Raji (cell line): ENCODE results near the gene SCARB1.

Experiments
- POLR2A ChIP-seq: IDR thresholded peaks from 2 replicates; pipeline ENCODE4 v1.6.1; 2011; ENCODE audit warnings: low read depth, low read length, control low read depth; ENCODE audit not compliant: insufficient read depth

SCARB1 gene

GRCh38 chr12:124740691-124741137 is 123.0 kb downstream of the SCARB1 start:
- TF ChIP-seq POLR2A = no peak

- TF ChIP-seq POLR2A = no peak
Measured at GRCh38 chr12:124739953-124740561, 123.6 kb downstream of the SCARB1 start.

DNA sequence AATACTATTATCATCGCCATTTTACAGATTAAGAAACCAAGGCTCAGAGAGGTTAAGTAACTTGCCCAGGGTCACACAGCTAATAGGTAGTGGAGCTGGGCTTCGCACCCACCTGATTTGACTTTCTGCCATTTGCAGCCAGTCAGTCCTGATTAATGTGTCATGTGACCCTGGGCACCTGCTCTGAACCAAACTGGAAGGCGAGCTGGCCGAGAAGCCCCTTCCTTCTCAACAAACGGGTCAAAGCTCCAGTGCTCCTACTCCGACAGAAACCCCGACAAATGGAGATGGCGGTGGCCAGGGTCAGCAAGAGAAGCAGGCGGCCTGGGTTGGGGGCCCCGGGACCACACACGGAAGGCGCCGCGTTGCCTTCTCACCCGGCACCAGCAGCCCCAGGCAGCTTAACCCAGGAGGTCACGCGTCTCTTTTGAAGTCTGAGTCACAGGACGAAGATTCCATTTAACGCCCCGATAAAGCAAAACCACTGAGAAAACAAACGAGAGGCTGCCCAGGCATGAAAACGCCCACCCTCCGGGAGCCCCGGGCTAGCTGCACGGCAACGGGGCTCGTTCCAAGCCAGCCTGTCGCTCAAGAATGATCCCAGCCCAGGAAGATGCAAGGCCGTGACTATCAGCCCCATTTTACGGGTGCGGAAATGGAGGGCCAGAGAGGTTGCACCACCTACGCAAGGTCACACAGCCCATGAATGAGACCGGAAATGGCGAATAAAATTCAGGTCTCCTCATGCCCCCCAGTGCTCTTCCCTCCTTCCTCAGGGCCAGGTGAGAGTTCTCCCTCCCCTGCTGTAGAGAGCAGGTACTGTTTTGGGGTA is 124.8 kb downstream of the SCARB1 start:
- TF ChIP-seq POLR2A = no peak

DNA sequence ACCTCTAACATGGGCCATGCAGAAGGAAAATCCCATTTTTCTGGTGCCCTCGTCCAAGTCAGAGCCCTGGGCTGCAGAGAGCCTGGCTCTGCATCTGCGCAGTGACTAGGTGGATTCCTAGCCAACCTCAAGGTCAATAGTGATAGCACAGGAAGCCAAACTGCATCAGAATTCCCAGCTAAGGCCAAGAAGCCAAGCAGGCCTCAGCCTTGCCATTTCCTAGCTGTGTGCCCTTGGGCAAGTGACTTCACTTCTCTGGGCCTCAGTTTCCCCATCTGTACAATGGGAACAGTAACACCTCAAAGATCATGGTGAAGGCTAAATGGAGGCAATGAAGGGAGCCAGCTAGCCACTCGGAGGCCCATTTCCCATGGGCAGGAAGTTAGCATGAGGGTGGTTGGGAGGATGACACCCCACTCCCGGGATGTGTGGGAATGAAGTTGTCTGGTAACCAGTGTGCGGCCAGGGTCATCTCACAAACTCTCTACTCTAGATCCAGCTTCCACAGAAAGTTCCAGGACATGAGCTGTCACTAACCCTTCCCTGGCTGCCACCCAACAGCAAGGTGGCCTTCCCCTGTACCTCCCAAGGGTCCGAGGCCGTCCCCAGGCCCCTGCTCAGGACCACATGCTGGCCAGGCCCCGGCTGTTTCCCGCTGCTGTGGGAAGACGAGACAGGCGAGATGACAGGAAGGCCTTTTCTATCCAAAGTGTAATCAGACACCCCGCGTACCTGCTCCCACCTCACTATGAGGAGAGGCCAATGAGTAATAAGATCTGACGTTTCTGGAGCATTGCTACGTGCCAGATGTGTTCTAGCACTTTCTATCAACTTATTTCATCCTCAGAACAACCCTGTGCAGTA is 125.7 kb downstream of the SCARB1 start:
- no peak for TF ChIP-seq POLR2A

DNA sequence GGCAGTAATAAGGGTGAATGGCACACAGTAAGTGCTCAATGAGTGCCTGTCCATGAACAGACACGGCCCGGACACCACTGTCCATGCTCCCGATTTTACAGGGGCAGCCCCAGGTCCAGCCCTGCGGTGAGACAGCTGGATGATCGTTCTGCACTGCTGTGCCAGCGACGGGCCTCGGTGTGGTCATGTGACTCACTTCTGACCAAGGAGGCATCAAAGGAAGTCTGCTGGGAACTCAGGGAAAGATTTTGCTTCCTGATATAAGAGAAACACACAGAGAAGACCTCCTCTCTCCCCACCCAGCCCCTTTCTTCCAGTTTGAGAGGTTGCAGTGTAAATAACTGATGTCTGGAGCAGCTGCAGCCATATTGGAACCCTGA is 126.6 kb downstream of the SCARB1 start:
- no peak for TF ChIP-seq POLR2A

DNA sequence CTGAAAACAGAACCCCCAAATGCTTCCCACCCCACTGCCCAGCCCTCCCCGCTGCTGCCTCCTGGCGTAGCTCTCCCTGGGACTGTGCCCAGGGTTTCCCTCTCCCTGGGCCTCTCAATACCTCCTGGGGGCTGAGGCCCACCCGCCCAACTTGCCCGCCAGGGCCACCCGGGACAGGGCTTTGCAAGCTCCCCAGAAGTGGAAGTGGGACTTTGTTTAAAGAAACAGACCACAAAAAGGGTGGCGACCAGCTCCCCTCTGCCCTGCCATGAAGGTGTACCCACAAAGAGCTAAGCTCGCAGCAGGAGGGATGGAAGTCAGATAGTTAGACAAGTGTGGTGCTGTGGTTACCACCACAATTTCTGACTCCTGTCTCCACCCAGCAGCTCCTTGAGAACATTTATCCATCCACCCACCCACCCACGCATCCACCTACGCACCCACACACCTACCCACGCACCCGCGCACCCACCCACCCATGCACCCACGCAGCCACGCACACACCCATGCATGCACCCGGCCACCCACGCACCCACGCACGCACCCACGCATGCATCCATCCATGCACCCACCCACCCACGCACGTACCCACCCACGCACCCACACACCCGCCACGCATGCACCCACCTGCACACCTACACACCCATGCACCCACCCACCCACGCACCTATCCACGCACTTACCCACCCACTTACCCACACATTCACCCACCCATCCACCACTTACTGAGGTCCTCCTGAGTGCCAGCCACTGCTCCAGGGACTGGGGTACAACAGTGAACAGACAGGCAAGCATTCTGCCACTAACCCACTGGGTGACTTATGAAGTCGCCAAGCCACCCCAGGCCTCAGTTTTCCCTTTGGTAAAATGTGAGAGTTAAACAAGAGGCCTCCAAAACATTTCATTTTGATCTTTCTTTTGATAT is 127.3 kb downstream of the SCARB1 start:
- no peak for TF ChIP-seq POLR2A

- TF ChIP-seq POLR2A = no peak
Measured at GRCh38 chr12:124734224-124734788, 129.4 kb downstream of the SCARB1 start.

GRCh38 chr12:124733086-124733485 is 130.6 kb downstream of the SCARB1 start:
- TF ChIP-seq POLR2A = no peak

DNA sequence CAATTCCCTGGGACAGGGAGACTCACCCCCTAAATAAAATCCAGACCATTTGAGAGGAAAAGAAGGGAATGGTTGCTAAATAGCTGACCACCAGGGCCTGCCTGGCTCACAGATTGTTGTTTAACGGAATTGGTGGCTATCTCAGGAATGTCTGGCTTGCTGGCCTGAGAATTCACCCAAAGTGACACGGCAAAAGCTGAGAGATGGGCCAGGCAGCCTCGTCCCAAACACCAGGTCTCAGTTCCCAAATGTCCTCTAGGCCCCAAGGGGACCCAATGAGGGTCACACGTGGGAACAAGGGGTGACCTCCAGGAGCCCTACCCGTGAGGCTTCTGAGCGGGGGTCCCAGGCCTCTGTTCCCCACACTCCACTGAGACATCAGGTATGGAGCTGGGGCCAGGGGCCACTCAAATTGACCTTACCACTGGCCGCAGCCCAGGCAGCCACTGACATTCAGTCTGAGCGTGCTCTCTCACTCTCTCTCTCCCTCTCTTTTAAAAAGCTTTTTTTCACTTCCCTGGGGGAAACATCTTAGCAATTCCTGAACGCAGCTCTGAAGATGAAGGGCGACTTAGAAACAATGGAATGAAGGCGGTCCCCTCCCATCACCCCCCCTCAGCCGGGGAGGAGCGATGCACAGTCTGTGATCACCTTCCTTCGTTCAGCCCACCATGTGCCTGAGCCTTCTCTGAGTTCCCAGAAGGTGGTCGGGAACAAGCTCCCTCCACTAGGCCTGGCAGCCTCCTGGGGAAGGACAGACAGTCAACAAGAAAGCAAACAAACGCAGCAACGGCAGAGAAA is 131.2 kb downstream of the SCARB1 start:
- TF ChIP-seq POLR2A = no peak

GRCh38 chr12:124731869-124732268 is 131.8 kb downstream of the SCARB1 start:
- no peak for TF ChIP-seq POLR2A

- TF ChIP-seq POLR2A = no peak
Measured at GRCh38 chr12:124730455-124730932, 133.2 kb downstream of the SCARB1 start.

DNA sequence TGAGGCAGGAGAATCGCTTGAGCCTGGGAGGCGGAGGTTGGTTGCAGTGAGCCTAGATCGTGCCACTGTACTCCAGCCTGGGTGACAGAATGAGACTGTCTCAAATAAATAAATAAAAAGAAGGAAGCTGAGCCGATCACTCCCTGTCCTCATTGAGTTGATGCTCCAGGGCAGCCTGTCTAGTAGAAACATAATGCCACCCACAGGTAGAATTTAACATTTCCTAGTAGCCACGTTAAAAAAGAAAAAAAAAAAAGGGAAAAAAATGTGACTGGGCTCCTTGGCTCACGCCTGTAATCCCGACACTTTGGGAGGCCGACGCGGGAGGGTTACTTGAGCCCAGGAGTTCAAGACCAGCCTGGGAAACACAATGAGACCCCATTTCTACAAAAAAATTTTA is 135.7 kb downstream of the SCARB1 start:
- TF ChIP-seq POLR2A = no peak

DNA sequence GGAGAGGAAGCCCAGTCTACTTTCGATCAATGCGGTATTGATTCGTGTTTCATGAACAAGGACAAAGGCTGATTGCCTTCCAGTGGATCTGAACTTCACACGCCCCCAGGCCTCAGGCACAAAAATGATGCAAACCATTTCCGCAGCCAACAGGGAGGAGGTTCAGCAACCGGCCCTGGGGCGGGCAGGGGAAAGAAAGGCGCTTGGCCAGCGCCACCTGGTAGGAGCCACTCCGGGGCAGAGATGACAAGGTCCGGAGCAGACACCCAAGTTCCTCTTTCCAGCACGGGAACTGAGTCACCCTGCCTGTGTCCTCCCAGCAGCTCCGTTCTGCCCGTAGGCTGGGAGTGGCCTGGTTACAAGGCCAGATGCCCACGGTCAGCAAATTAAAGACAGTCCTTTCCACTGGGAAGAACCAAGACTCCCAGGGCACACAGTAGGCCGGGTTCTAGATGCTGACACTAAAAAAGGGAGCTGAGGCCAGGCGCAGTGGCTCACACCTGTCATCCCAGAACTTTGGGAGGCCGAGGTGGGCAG is 136.3 kb downstream of the SCARB1 start:
- no peak for TF ChIP-seq POLR2A
